Measurements from ENCODE around the gene ALKBH8.
A peak's percentile ranks its signal among the peaks of the same experiment; 100 is the strongest.
"Not testable (repeated sequence)": the region's sequence is repeated elsewhere in the genome, so short reads cannot be mapped to it uniquely, and the experiment has no call there.

The ALKBH8 gene

GRCh38 chr11:107576497-107577345 is 11.2 kb upstream of the ALKBH8 start:
- peak; percentile 51 for DNase-seq

- DNase-seq: no peak
These were observed 7.9 kb upstream of the ALKBH8 start for GRCh38 chr11:107573438-107573837.

GRCh38 chr11:107570015-107570414 is 4.5 kb upstream of the ALKBH8 start:
- no peak for DNase-seq

GRCh38 chr11:107567739-107568335 is 2.3 kb upstream of the ALKBH8 start:
- no peak for DNase-seq

- DNase-seq: no peak
These were observed 1.0 kb upstream of the ALKBH8 start for GRCh38 chr11:107566569-107566968.

GRCh38 chr11:107565955-107566501 is 493 bp upstream of the ALKBH8 start:
- DNase-seq: not testable (repeated sequence)

GRCh38 chr11:107564877-107565218 is 687 bp downstream of the ALKBH8 start:
- DNase-seq: no peak

- DNase-seq: peak; percentile 31
These were observed 1.8 kb downstream of the ALKBH8 start for GRCh38 chr11:107563702-107564101.

- no peak for DNase-seq
These were observed 2.8 kb downstream of the ALKBH8 start for GRCh38 chr11:107562647-107563208.

- DNase-seq: no peak
These were observed 3.8 kb downstream of the ALKBH8 start for GRCh38 chr11:107561688-107562087.

GRCh38 chr11:107550304-107550703 is 15.2 kb downstream of the ALKBH8 start:
- DNase-seq: no peak

GRCh38 chr11:107549954-107550285 is 15.6 kb downstream of the ALKBH8 start:
- no peak for DNase-seq

GRCh38 chr11:107549253-107549953 is 16.1 kb downstream of the ALKBH8 start:
- peak; percentile 13 for DNase-seq

- no peak for DNase-seq
These were observed 17.6 kb downstream of the ALKBH8 start for GRCh38 chr11:107547961-107548360.

GRCh38 chr11:107545101-107545514 is 20.4 kb downstream of the ALKBH8 start:
- no peak for DNase-seq

- no peak for DNase-seq
These were observed 26.7 kb downstream of the ALKBH8 start for GRCh38 chr11:107538821-107539220.

GRCh38 chr11:107538239-107538638 is 27.3 kb downstream of the ALKBH8 start:
- DNase-seq: no peak

- not testable (repeated sequence) for DNase-seq
These were observed 28.4 kb downstream of the ALKBH8 start for GRCh38 chr11:107537155-107537554.

GRCh38 chr11:107526197-107526596 is 39.3 kb downstream of the ALKBH8 start:
- DNase-seq: no peak

GRCh38 chr11:107508858-107509244 is 56.7 kb downstream of the ALKBH8 start:
- DNase-seq: no peak

GRCh38 chr11:107508201-107508857 is 57.2 kb downstream of the ALKBH8 start:
- no peak for DNase-seq

GRCh38 chr11:107505647-107506225 is 59.8 kb downstream of the ALKBH8 start:
- DNase-seq: no peak
